ENCODE measurements around the gene MSI2. TPM values are rescaled to one million over a fixed set of nuclear protein-coding genes. Genes with fewer than 3 reads are reported as not detected.

MSI2 gene
- total RNA-seq, 1 donor from 2014 or later = 21.1 TPM

DNA sequence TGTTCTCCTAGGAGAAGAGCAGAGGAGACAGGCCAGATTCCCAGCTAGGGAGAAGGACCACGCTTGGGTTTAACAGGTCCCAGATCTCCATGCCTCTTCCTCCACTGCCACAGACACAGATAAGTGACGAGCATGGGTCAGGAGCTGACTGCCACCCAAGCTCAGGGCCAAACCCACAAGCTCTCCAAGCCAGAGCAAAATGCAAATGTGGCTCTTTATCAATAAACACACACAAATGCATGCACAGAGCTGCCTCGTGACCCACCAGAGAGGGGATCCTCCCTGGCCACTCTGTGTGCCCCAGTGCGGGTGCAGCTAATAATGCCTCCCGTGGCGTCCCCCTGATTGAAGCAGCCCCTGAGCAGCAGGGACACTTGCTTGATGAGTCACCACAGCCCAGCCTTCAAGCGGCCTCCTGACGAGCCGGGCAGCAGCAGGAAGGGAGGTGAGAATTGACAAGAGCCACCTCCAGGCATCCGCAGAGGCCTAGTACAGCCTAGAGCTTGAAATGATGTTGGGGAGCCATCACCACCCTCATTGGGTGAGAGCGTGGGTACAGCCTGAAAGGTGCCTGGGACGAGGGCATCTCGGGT is 344.9 kb downstream of the MSI2 start:
- FAIRE-seq (no peak), DNase-seq (ENCODE audit: low read depth) (no peak)
- H3K27me3 ChIP-seq (ENCODE audit: control insufficient read depth, insufficient read depth, low read length) = no peaks in the 10 kb centered on the region
- H3K4me3 ChIP-seq (ENCODE audit: low read depth, low read length) = no peak overlapping the region
- TF ChIP-seq, protein P1, sequence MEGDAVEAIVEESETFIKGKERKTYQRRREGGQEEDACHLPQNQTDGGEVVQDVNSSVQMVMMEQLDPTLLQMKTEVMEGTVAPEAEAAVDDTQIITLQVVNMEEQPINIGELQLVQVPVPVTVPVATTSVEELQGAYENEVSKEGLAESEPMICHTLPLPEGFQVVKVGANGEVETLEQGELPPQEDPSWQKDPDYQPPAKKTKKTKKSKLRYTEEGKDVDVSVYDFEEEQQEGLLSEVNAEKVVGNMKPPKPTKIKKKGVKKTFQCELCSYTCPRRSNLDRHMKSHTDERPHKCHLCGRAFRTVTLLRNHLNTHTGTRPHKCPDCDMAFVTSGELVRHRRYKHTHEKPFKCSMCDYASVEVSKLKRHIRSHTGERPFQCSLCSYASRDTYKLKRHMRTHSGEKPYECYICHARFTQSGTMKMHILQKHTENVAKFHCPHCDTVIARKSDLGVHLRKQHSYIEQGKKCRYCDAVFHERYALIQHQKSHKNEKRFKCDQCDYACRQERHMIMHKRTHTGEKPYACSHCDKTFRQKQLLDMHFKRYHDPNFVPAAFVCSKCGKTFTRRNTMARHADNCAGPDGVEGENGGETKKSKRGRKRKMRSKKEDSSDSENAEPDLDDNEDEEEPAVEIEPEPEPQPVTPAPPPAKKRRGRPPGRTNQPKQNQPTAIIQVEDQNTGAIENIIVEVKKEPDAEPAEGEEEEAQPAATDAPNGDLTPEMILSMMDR (IDR thresholded peaks at IDR 0.05; ENCODE audit: insufficient read depth, low read length, severe bottlenecking) = no peak
- no peaks in the 10 kb centered on the region for H3K36me3 ChIP-seq (ENCODE audit: control insufficient read depth, insufficient read depth, low read length)

DNA sequence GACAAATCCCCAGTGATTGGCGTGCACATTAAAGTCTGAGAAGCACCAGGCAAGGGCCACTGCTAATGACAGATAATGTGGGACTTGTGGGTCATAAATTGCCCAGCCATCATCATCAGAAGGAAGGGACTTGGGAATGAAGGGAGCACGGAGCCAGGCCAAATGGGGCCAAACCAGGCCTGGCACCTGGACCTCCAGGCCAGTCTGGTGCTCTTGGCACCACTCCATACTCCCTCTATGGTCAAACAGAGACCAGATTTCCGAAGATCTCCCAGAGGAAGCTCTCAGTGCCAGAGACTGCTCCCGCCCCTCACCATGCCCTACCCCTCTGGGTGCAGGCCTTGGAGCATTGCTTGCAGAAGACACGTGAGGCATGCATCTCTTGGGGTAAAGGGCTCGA is 346.6 kb downstream of the MSI2 start:
- FAIRE-seq (no peak), DNase-seq (ENCODE audit: low read depth) (no peak)
- TF ChIP-seq, protein P1 (IDR thresholded peaks at IDR 0.05; ENCODE audit: insufficient read depth, low read length, severe bottlenecking) = no peak
- no peaks in the 10 kb centered on the region for H3K27me3 ChIP-seq (ENCODE audit: control insufficient read depth, insufficient read depth, low read length)
- no peaks in the 10 kb centered on the region for H3K36me3 ChIP-seq (ENCODE audit: control insufficient read depth, insufficient read depth, low read length)
- H3K4me3 ChIP-seq (ENCODE audit: low read depth, low read length) = no peak overlapping the region

DNA sequence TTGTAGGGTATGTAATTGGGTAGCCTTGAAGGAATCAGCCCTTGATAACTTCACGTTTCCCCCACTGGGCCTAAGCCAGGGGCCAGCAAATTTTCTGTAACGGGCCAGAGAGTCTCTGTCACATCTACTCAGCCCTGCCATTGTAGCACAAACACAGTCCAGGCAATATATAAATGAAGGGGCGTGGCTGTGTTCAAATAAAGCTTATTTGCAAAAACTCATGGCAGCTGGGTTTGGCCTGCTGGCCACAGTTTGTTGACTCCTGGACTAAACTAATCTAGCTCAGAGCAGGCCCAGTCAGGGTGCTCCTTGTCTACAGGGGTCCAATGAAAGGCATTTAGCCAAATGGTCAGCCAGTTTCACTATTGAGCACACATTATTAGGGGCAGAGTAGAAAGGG is 347.2 kb downstream of the MSI2 start:
- no peaks in the 10 kb centered on the region for H3K27me3 ChIP-seq (ENCODE audit: control insufficient read depth, insufficient read depth, low read length)
- FAIRE-seq (no peak), DNase-seq (ENCODE audit: low read depth) (no peak)
- TF ChIP-seq, protein P1 (IDR thresholded peaks at IDR 0.05; ENCODE audit: insufficient read depth, low read length, severe bottlenecking) = no peak
- H3K36me3 ChIP-seq (ENCODE audit: control insufficient read depth, insufficient read depth, low read length) = no peaks in the 10 kb centered on the region
- H3K4me3 ChIP-seq (ENCODE audit: low read depth, low read length) = no peak overlapping the region

DNA sequence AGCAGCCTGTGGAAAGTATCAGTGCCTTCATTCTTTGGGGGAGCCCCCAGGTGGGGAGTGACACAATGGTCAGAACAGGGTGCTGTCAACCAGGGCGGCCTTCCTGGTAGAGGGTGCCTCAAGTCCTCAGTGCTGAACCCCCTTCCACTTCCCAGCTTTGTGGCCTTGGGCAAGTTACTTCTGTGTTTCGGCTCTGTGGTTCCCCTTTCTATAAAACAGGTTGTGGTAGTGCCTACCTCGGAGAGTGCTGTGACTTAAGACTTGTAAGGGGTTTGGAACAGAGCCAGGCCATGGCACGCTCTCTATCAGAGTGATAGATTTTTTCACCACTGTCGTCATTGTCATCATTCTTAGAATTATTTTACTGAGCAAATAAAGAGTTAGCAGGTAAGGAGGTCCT is 347.7 kb downstream of the MSI2 start:
- H3K4me3 ChIP-seq (ENCODE audit: low read depth, low read length) = no peak overlapping the region
- no peak for FAIRE-seq
- no peaks in the 10 kb centered on the region for H3K27me3 ChIP-seq (ENCODE audit: control insufficient read depth, insufficient read depth, low read length)
- H3K36me3 ChIP-seq (ENCODE audit: control insufficient read depth, insufficient read depth, low read length) = no peaks in the 10 kb centered on the region
- TF ChIP-seq, protein P1 (IDR thresholded peaks at IDR 0.05; ENCODE audit: insufficient read depth, low read length, severe bottlenecking) = no peak
- no peak for DNase-seq (ENCODE audit: low read depth)

DNA sequence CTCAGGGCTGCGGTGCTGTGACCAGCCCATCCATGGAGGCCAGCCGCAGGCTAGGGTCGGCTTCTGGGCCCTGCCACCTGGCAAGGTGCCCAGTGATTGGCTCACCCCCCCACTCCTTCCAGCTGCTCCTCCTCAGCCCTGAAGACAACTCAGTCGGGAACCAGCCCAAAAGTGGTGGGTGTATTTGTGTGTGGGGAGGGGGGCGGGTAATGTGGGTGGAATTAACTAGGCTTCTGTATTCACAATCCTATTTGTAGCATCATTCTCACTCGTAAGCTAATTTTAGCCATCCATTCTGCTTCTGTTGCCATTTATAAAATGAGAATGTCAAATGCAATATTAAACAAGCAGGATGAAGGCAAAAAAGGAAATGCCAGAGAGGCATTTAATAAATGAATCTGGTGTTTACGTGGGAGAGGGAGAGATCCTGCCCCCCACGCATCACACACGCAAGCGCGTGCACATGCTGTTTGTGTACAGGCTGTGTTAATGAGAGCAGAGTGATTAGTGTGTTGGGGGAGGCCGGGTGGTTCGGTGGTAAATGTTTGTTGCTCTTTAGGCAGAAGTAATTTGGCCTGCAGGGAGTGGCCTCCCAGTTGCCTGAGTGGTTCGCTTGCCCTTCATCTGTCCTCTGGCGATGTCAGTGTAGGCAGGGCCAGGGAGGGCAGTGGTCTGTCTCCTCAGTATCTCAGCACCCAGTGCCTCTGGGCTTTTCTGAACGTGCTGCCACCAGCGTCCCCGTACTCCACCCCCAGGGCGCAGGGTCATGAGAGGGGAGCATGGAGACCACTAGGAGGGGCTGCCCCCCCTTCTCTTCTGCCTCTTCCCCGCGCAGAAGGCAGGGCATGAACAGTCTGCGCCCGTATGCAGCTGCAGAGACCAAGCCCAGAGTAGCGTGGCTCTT is 348.7 kb downstream of the MSI2 start:
- TF ChIP-seq, protein P1 (IDR thresholded peaks at IDR 0.05; ENCODE audit: insufficient read depth, low read length, severe bottlenecking) = no peak
- H3K36me3 ChIP-seq (ENCODE audit: control insufficient read depth, insufficient read depth, low read length) = no peaks in the 10 kb centered on the region
- FAIRE-seq (no peak), DNase-seq (ENCODE audit: low read depth) (no peak)
- no peak overlapping the region for H3K4me3 ChIP-seq (ENCODE audit: low read depth, low read length)
- no peaks in the 10 kb centered on the region for H3K27me3 ChIP-seq (ENCODE audit: control insufficient read depth, insufficient read depth, low read length)

All from bronchial epithelial cell (primary cell).